Testis (tissue), 3 donors: ENCODE data around the gene SH3BGR. TPM values are rescaled to one million over a fixed set of nuclear protein-coding genes. Genes with fewer than 3 reads are reported as not detected.

ENCODE experiments used
- DNase-seq: peaks from one replicate; pipeline ENCODE4 v3.0.0-alpha.2; 2019
- H3K27ac ChIP-seq, 2 donors: fragments of 200-600 bp; sonication (generic); one replicate each; pipeline ENCODE4 v1.5.1; 2019
- H3K27me3 ChIP-seq: fragments of 200-600 bp; sonication (generic); one replicate; pipeline ENCODE4 v1.5.1; 2019
- H3K36me3 ChIP-seq: fragments of 200-600 bp; sonication (generic); one replicate; pipeline ENCODE4 v1.5.1; 2017; ENCODE audit warnings: low read depth; ENCODE audit errors: missing control alignments
- H3K4me1 ChIP-seq: fragments of 200-600 bp; sonication (generic); one replicate; pipeline ENCODE4 v1.5.1; 2019
- H3K4me3 ChIP-seq, 2 donors: fragments of 200-600 bp; sonication (generic); one replicate each; pipeline ENCODE4 v1.5.1; 2017 to 2019
- H3K9me3 ChIP-seq: fragments of 200-600 bp; sonication (generic); one replicate; pipeline ENCODE4 v1.5.1; 2017
- CTCF ChIP-seq, 3 experiments: fragments of 450-650 bp in 2 of 3; fragments of 200-600 bp in 1 of 3; sonication (generic) in 1 of 3; IDR thresholded peaks; one replicate each; pipeline ENCODE4 v1.5.1; 2016 to 2019; ENCODE audit warnings: antibody characterized with exemption in 3 of 3, mild to moderate bottlenecking in 2 of 3, moderate library complexity in 1 of 3
- POLR2A ChIP-seq: fragments of 450-650 bp; IDR thresholded peaks from one replicate; pipeline ENCODE4 v1.6.1; 2017; ENCODE audit warnings: antibody characterized with exemption, mild to moderate bottlenecking, moderate library complexity
- WGBS, 2 donors: methylation state at CpG; one replicate each; pipeline ENCODE4 v1.1.5; 2018; 5-methylcytosine and 5-hydroxymethylcytosine counted together
- intact Hi-C: fragments of 100-400 bp; cut with DNase I; formaldehyde crosslinking; loops from one replicate; pipeline ENCODE4 v1.15.1; 2023; ENCODE audit warnings: low total_unique reads
- polyA plus RNA-seq: library from polyadenylated mRNA; stranded (reverse); fragments of 350-450 nt; fragmentation: Illumina TruSeq; extraction: RNeasy Lipid Tissue Mini Kit (QIAGEN cat#74804); gene quantifications from one replicate; pipeline ENCODE4 v1.2.3, GENCODE V29; 2014; ENCODE audit warnings: low read depth, low replicate concordance; ENCODE audit not compliant: insufficient read depth
- total RNA-seq, 2 donors: library from RNA; depleted of rRNA; stranded (reverse); fragments of >200 nt; gene quantifications; one replicate each; pipeline ENCODE4 v1.2.3, GENCODE V29; 2016

SH3BGR gene
- total and polyA plus RNA-seq, 3 donors from 2014 or later = 5.0 to 27.3 (median 16.7) TPM

GRCh38 chr21:39456665-39457064 lies 4.9 kb downstream of the SH3BGR start:
- TF ChIP-seq CTCF (IDR thresholded peaks at IDR 0.05) (peak in 2 of 3 experiments; percentile 6 to 37), POLR2A (no peak)
- H3K36me3 ChIP-seq = no peaks in the 10 kb centered on the region
- H3K27me3 ChIP-seq = no peaks in the 10 kb centered on the region
- H3K4me1 ChIP-seq = no peaks in the 10 kb centered on the region
- intact Hi-C loops = no loop called here
- no peaks in the 10 kb centered on the region for H3K9me3 ChIP-seq
- H3K27ac ChIP-seq = no peak overlapping the region
- H3K4me3 ChIP-seq = no peak overlapping the region
- WGBS, 2 donors = 85 to 88% methylated on average over 3 of the region's 3 CpGs
- DNase-seq = no peak

- intact Hi-C loops = no loop called here
These were observed 9.6 kb downstream of the SH3BGR start for GRCh38 chr21:39461419-39461818.

GRCh38 chr21:39463308-39463707 lies 11.5 kb downstream of the SH3BGR start:
- TF ChIP-seq CTCF (IDR thresholded peaks at IDR 0.05) (no peak), POLR2A (no peak)
- WGBS, 2 donors = 74 to 83% methylated on average over 3 of the region's 3 CpGs
- DNase-seq = no peak

More at GRCh38 chr21:39461419-39461818, 9.6 kb downstream of the SH3BGR start:
- TF ChIP-seq POLR2A (no peak), CTCF (IDR thresholded peaks at IDR 0.05) (no peak)
- WGBS, 2 donors = 78 to 82% methylated on average over 3 of the region's 3 CpGs
- no peak overlapping the region for H3K4me3 ChIP-seq
- no peaks in the 10 kb centered on the region for H3K27me3 ChIP-seq
- no peaks in the 10 kb centered on the region for H3K36me3 ChIP-seq
- H3K9me3 ChIP-seq = no peaks in the 10 kb centered on the region
- DNase-seq = no peak
- H3K4me1 ChIP-seq = no peaks in the 10 kb centered on the region
- H3K27ac ChIP-seq = no peak overlapping the region

GRCh38 chr21:39466584-39466983 lies 14.8 kb downstream of the SH3BGR start:
- no peaks in the 10 kb centered on the region for H3K27me3 ChIP-seq
- no peak for DNase-seq
- H3K9me3 ChIP-seq = no peaks in the 10 kb centered on the region
- no peaks in the 10 kb centered on the region for H3K4me1 ChIP-seq
- no peaks in the 10 kb centered on the region for H3K36me3 ChIP-seq
- TF ChIP-seq POLR2A (no peak), CTCF (IDR thresholded peaks at IDR 0.05) (no peak)
- H3K27ac ChIP-seq = no peak overlapping the region
- intact Hi-C loops = no loop called here
- H3K4me3 ChIP-seq = no peak overlapping the region

More at GRCh38 chr21:39463308-39463707, 11.5 kb downstream of the SH3BGR start:
- H3K36me3 ChIP-seq = no peaks in the 10 kb centered on the region
- H3K27ac ChIP-seq = no peak overlapping the region
- intact Hi-C loops = no loop called here
- no peaks in the 10 kb centered on the region for H3K9me3 ChIP-seq
- H3K27me3 ChIP-seq = no peaks in the 10 kb centered on the region
- no peak overlapping the region for H3K4me3 ChIP-seq
- no peaks in the 10 kb centered on the region for H3K4me1 ChIP-seq

DNA sequence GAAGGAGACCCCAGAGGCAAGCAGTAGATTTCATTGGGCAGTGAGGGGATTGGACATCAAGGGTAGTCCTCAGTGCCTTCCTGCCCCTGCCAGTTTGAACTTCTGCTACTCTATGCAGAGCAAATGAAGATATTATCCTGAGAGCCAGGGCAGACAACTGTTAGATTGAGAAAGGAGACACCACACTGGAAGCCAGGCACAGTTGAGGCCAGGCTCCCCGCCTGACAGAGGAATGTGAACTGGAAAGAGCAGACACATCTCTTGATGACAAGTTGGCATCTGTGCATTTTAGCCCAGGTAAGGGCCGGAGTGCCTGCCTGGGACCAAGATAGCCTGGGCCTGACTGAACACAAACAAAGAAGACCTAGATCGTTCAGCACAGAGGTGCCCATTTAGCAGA lies 16.0 kb downstream of the SH3BGR start:
- DNase-seq = no peak
- TF ChIP-seq CTCF (IDR thresholded peaks at IDR 0.05) = no peak
- no peak for TF ChIP-seq POLR2A
- H3K27me3 ChIP-seq = no peaks in the 10 kb centered on the region
- no peaks in the 10 kb centered on the region for H3K9me3 ChIP-seq
- H3K27ac ChIP-seq = no peak overlapping the region
- H3K36me3 ChIP-seq = no peaks in the 10 kb centered on the region
- WGBS, 2 donors = 77 to 95% methylated on average over 3 of the region's 3 CpGs
- intact Hi-C loops = no loop called here
- no peak overlapping the region for H3K4me3 ChIP-seq
- H3K4me1 ChIP-seq = no peaks in the 10 kb centered on the region
